Colonic mucosa (tissue), 4 donors: ENCODE measurements around the gene CBX2. TPM values are rescaled to one million over a fixed set of nuclear protein-coding genes. Genes with fewer than 3 reads are reported as not detected.

Experiments used
- DNase-seq: peaks from one replicate; pipeline ENCODE4 v3.0.0-alpha.2; 2020
- H3K27ac ChIP-seq: fragments of 200-600 bp; one replicate; pipeline ENCODE4 v1.8.0; 2021
- H3K27me3 ChIP-seq: fragments of 200-600 bp; one replicate; pipeline ENCODE4 v1.8.0; 2021
- H3K36me3 ChIP-seq: fragments of 200-600 bp; one replicate; pipeline ENCODE4 v1.8.0; 2021
- H3K4me1 ChIP-seq: fragments of 200-600 bp; one replicate; pipeline ENCODE4 v1.8.0; 2021; ENCODE audit warnings: mild to moderate bottlenecking
- H3K4me3 ChIP-seq: fragments of 200-600 bp; one replicate; pipeline ENCODE4 v1.8.0; 2021
- H3K9ac ChIP-seq, 2 donors: one replicate each; pipeline ENCODE4 v1.7.0; 2013; ENCODE audit warnings: control low read depth in 2 of 2, low read depth in 2 of 2, low read length in 2 of 2
- H3K9me3 ChIP-seq: fragments of 200-600 bp; one replicate; pipeline ENCODE4 v1.8.0; 2021
- CTCF ChIP-seq: fragments of 200-600 bp; IDR thresholded peaks from one replicate; pipeline ENCODE4 v1.8.0; 2022; ENCODE audit warnings: antibody characterized with exemption, mild to moderate bottlenecking
- intact Hi-C: fragments of 100-400 bp; cut with DNase I; formaldehyde crosslinking; loops from one replicate; pipeline ENCODE4 v1.14.1; 2022
- total RNA-seq, 2 donors: library from RNA; stranded (reverse); fragmentation: NEBNext Ultra II Directional in 1 of 2; extraction: Animal tissue kit (Norgen Biotek cat#: 25700) in 1 of 2; gene quantifications; one replicate each; pipeline ENCODE4 v1.2.1, GENCODE V29; 2021
- donor health status: healthy.
- donor health status: DM: no; HTN: no; CAD: no.
- donor health status: DM: no; HTN: no; CAD: no.

Gene CBX2
- total RNA-seq, 2 donors from 2014 or later = 2.1 to 4.0 TPM

- intact Hi-C loops = no loop called here
- peaks cover 8% of the 10 kb centered on the region for H3K4me1 ChIP-seq
- no peak for TF ChIP-seq CTCF
- H3K27ac ChIP-seq = no peak overlapping the region
- peaks cover 35% of the 10 kb centered on the region for H3K27me3 ChIP-seq
- H3K9me3 ChIP-seq = no peaks in the 10 kb centered on the region
- no peak overlapping the region for H3K4me3 ChIP-seq
- H3K9ac ChIP-seq = no peak overlapping the region
- no peaks in the 10 kb centered on the region for H3K36me3 ChIP-seq
- no peak for DNase-seq
These were observed 8.2 kb downstream of the CBX2 start for GRCh38 chr17:79785900-79786810.

GRCh38 chr17:79786930-79787643, 9.1 kb downstream of the CBX2 start:
- intact Hi-C loops = no loop called here
- H3K4me1 ChIP-seq = peaks cover 8% of the 10 kb centered on the region
- H3K27me3 ChIP-seq = peaks cover 43% of the 10 kb centered on the region
- no peak for DNase-seq
- H3K9me3 ChIP-seq = no peaks in the 10 kb centered on the region
- no peak for TF ChIP-seq CTCF
- no peaks in the 10 kb centered on the region for H3K36me3 ChIP-seq
- H3K27ac ChIP-seq = no peak overlapping the region
- no peak overlapping the region for H3K4me3 ChIP-seq
- H3K9ac ChIP-seq = no peak overlapping the region

GRCh38 chr17:79788455-79788854, 10.5 kb downstream of the CBX2 start:
- Histone ChIP-seq H3K9ac (no peak overlapping the region), H3K27ac (no peak overlapping the region), H3K27me3 (peaks cover 54% of the 10 kb centered on the region), H3K36me3 (no peaks in the 10 kb centered on the region), H3K4me3 (no peak overlapping the region), H3K4me1 (peaks cover 12% of the 10 kb centered on the region), H3K9me3 (no peaks in the 10 kb centered on the region)
- no peak for DNase-seq
- no peak for TF ChIP-seq CTCF
- intact Hi-C loops = no loop called here

GRCh38 chr17:79788989-79789942, 11.3 kb downstream of the CBX2 start:
- Histone ChIP-seq H3K4me1 (peaks cover 12% of the 10 kb centered on the region), H3K9me3 (no peaks in the 10 kb centered on the region), H3K27ac (no peak overlapping the region), H3K4me3 (no peak overlapping the region), H3K27me3 (peaks cover 54% of the 10 kb centered on the region), H3K36me3 (no peaks in the 10 kb centered on the region), H3K9ac (no peak overlapping the region)
- no peak for TF ChIP-seq CTCF
- intact Hi-C loops = no loop called here
- DNase-seq = no peak
